HG03159 (cell line): ENCODE results near the gene NRP1.
"Not testable (repeated sequence)": the region's sequence is repeated elsewhere in the genome, so short reads cannot be mapped to it uniquely, and the experiment has no call there.

ENCODE experiments used
- ATAC-seq: cut with Tn5 transposase; IDR thresholded peaks from one replicate; pipeline ENCODE4 v1.9.1; 2021; ENCODE audit warnings: mild to moderate bottlenecking, moderate library complexity; ENCODE audit not compliant: unreplicated experiment

The NRP1 gene

DNA sequence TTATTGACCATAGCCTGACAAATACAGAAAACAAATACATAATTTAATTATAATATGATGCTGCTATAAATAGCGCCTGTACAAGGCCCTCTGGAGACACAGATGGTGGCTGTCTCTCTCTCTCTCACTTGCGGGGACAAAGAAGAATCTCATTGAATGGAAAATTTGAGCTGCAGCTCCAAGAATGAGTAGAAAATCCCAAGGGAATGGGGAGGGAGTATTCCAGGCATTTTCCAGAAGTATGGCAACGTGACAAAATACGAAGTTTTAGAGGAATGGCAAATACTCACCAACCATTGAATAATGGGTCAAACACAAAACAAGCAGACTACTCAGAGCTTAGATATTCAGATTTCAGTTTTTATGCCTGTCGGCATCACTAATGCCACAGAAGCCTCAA, 179.9 kb downstream of the NRP1 start:
- no peak for ATAC-seq

DNA sequence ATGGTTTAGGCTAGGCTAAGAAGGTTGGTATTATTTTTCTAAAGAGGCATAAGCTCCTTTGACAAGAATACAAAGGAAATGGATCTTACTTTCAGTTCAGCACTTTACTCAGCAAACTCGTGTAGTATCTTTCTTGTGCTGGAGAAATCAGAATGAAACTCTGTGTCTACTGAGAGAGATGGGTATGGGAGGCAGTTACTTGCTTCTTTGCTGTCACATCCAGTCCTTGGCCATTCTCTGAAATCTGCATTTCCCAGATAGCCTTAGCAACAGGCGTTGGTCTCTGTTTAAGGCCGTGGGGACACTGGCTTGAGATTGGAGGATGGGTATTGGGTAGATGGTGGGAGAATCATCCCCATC, 180.5 kb downstream of the NRP1 start:
- ATAC-seq, result no peak

DNA sequence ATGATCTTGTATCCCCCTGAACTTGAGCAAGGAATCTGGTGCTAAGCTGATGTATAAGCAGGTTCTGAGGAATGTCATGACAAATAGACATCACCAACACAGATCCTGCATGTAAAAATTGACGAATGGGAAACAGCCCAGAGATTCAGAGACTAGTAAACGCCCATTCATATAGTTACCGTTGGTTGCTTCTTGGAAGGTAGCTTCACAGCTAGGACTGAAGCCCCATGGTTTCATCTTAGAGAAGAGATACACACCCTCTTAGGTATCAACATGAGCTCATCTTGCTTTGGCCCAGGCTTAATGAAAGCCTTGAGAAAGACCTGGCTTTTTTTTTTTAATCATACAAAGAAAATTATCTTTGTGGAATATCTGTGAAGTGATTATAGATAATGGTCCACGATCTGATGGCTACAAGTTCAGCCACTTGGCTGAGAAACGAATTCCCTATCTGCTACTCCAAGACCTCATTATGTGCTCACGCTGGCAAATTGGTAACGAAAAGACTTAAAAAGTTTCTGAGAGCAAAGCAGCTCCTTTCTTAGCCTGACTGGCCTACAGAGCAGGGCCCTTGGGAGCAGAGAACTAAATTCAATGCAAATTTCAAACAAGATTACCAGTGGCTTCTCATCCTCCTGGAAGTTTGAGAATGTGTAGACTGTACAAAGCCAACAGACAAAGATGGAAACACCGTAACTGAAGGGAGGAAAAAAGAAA, 181.1 kb downstream of the NRP1 start:
- ATAC-seq, result no peak

DNA sequence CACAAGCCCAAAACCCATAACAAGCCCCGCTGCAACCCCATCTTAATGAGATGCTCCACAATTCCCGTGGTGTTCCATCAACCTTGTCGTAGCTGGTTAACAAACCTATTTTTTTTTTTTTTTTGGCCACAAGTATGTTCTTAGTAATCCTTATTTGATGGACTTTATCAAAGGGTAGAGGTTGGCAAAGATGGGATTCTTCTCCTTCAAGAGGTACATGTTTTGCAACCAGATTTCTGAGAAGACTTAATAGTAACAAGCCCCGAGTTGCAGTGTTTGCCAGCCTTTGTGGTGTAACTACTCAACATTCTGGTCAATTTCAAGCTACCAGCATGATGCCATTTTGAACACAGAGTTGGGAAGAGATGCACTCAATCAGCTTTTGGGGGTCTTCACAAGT, 181.7 kb downstream of the NRP1 start:
- ATAC-seq, result no peak

DNA sequence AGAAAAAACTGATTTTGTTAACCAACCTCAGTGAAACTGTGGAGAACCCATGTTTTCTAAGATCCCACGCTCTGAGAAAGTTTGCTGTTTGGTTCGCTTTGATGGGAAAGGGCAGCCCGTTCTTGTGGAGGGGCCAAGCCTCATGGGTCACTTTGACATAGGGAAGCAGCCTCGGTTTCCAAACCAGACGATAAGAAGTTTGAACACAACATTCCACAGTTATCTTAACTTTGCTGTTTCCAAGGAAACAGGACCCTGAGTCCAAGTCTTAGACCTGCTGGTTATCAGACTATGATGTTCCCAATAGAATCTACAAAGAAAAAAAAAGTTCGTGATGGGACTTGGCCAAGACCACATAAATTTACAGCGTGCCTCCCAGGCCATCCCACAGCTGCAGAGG, 182.3 kb downstream of the NRP1 start:
- ATAC-seq, result no peak

DNA sequence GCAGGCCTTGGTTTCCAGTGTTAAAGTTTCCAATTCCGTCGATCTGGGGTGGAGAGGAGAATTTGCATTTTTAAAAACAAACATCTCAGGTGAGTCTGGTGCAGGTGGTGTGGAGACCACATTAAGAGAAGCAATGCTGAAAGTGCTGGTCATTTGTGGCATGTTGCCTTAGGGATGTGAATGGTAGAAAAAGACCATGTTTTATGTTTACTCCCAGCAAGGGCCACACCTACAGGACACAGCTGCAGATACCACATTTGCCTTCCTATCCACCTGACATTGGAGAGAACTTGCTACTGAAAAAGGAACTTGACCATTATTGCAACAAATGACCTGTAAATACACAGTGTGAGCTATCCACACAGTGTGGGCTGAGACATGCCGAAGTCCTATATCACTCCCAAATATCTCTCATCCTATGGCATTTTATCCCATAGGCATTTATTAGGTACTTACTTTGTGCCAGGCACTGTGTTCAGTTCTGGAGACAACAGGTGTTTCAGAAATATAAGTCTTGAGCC, 183.1 kb downstream of the NRP1 start:
- no peak for ATAC-seq

DNA sequence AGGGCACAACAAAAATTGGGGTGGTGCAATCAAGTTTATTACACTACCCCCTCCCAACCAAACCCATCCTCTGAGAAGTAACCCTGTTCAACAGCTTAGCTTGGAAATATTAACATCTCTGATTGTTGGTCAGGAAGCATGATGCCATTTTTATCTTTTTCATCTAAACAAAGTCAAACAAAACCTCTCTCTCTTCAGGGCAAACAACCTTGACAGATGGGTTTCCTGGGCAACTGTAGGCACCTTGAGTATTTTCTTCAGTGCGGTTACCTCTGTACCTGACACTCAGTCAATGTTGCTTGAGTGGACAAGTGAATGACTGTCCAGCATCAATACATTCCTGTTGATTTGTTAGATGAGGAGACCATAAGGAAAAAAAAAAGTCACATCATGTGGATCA, 183.6 kb downstream of the NRP1 start:
- no peak for ATAC-seq

DNA sequence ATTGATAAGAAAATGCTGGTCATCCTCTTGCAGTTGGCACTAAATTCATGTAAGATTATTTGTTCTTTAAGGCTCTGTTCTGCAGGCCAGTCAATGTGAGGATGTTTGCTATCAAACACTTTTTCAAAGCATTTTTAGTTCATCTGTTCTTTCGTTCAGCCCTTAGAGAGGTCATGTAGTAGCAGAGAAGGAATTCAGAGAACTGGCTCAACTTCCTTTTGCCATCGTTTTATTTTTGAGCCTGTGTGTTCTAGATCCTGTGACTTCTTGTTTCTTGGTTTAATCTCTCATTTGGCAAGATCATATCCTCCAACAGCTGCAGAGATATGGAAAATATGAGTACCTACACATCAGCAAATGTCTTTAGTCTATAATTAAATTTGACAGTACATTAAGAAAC, 184.3 kb downstream of the NRP1 start:
- no peak for ATAC-seq

DNA sequence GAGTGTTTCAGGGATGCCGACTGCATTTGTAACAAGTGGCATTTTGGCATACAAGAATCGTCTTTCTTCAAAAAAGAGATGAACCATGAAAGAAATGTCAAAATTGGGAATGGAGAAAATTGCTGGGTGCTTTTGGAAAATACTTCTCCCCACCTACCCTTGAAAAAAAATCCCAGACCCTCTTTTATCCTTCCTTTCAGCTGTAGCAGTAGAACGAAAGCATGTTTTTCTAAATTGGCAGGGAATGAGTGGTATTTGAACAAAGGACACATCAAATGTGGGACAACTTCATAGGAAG, 187.5 kb downstream of the NRP1 start:
- ATAC-seq, result no peak

DNA sequence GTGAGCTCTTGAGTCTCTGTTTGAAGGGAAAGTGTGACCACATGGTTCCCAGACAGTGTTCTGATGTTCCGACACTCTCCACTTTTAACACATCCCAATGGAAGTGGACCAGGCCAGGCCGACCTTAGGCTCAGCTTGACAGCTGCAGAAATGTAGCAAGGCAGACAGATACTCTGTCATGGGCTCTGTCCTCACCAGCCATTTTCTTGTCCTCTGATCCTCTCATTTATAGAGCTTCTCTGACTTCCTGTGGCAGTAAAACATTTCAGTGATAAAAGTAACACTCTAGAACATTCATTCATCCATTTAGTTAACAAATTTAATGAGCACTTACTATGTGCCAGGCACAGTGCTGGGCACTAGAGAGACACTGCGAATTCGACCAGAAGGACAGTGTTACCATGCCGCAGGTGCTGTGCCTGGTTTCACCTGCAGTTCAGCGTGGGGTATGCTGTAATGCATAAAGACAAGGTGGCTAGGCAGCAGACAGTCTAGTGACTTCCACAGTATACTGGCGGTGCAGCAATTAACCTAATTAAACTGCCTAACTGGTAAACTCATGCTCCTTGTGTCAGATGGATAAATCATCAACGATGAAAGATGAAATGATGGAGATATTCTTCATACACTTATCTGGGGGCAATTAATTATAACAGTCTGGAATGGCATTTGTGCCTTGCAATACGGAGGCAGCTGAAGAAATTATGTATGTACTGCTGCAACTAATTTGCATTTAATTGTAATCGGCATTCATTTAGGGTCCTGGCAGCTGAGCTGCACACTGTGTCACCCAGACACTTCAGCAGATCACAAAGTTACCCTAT, 188.1 kb downstream of the NRP1 start:
- ATAC-seq, result no peak

DNA sequence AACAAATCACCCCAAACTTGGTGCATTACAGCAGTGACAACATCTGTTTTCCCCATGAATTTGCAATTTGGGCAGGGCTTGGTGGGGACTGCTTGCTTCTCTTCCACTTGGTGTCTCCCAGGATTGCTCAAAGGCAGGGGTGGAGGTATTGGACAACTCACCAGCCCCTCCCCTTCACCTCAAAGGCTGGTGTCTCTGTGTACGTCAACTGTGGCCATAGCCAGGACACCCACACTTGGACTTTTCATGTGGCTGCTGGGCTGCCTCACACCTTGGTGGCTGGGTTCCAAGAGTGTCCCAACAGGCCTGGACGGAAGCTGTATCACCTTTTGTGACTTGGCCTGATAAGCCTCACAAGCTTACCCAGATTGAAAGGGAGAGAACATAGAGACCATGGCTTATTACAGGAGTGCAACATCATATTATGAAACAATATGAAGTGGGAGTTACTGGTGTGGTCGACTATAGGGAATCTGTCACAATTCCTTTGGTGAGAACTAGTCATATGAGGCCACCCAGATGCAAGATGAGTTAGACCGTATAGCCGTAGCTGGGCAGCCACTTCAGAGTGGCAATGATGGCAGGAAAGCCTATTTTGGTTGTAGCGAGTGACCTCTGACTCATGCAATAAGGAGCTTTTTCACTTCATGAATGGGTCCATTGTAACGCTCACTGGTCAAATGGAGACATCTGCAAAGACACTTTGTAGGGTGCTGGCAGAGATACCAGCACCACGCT, 188.8 kb downstream of the NRP1 start:
- no peak for ATAC-seq

DNA sequence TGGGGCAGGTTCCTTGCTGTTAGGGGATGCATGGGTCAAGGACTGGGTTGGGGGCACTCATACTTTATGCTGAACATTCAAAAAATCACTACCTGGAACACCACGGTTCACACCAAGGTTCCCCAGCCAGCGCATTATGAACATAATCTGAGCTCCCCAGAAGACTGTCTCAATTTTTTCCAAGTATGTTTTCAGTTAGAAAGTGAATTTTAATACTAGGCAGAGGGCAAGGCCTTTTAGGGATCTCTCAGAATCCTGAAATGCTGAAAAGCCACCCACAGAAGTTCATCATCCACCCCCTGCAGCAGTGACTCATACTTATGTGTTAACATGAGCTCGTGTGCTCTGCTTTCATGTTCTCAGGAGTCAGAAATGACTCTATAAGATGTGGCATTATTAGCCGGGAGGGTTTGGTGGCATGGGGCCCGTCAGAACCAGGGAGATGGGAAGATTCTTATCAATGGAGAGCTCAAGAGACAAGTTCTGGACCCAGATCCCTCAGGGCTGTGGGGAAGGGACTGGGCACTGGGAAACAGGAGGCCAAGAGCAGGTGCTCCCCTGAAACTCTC, 191.2 kb downstream of the NRP1 start:
- ATAC-seq, result no peak

DNA sequence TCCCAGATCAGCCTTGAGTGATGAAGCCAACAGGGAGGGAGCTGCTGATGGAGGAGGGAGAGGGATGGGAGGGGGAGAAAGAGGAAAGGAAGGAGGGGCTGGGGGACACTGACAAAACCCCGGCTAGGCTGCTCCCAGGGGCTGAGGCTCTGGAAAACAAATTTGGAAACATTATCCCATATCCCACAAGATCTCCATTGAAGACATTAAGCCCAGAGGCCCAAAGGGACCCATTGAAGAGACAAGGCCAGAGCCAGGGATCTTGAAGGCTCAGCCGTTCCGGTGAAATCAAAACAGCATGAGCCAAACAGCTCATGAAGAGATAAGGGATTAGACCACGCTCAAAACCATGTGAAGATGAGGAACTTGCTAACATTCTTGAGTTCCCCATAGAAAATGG, 192.2 kb downstream of the NRP1 start:
- ATAC-seq, result no peak

DNA sequence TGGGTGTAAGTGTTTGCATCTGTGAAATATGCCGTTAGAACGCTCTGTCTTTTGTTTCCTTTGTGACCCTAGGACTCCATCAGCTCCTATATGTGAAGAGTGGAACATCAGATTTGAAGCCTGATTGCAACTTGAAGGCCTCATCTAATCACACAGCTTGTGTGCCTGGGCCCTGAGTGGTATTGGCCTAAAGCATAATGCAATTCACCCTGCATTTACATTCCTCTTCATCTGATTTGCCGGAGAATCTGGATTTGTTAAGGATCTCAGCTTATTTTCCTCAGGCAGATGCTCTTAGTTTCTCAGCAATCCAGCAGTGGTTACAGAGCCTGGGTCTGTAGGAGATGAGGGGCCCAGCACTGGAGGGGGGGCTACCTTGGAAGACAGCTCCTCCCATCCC, 193.2 kb downstream of the NRP1 start:
- ATAC-seq, result no peak

DNA sequence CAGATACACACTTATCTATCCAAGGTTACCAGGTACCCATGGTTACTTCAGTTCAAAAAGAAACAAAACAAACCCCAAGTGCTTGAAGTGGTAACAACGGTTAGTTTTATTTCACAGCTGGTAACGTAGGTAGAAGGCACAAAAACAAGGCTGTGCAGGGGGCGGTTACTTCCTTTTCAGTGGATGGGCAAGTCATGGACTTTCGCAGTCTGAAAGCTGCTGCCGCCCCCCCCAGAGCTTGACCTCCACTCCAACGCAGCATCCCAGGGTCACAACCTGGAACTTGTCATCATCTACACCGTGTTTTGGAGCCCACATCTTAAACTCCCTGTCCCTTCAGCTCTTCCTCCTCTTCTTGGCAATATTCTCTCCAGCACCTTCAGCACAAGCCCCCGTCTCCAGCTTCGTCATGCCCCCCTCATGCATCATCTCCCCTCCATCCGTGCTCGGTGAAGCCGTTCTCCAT, 195.3 kb downstream of the NRP1 start:
- no peak for ATAC-seq

DNA sequence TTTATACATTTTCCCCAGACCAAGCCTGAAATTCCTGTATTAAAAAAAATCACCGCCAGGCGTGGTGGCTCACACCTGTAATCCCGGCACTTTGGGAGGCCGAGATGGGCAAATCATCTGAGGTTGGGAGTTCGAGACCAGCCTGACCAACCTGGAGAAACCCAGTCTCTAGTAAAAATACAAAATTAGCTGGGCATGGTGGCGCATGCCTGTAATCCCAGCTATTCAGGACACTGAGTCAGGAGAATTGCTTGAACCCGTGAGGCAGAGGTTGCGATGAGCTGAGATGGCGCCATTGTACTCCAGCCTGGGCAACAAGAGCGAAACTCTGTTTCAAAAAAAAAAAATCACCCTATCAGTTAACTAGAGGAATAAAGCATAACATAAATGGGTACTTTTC, 195.8 kb downstream of the NRP1 start:
- ATAC-seq, result not testable (repeated sequence)

DNA sequence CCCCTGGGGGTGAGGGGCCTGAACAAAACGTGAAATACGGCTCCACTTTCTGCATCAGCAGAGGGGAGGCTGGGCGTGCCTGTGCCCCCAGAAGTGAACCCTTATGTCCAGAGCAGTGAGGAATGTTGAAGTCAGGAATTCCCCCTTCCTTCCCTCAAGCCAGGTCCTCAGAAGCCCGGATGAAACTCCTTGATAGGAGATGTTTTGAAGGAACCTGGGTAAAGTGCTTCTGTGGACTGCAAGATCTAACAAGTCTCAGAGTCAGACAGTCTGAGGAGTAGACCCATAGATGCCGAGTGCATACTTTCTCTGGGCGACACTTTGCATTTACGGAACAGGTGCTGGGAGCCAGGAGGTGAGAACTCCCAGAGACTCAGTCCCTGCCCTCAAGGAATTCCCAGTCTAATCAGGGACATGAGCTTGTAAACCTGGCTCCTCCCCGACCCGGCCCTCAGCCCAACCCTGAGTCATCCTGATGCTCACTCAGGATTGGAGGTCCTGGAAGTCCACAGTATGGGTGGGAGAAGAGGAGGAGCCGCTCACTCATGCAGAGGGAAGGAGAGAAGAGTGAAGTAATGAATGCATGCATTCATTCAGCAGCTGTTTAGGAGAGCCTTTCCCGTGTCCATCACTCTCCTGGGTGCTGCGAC, 197.0 kb downstream of the NRP1 start:
- no peak for ATAC-seq

DNA sequence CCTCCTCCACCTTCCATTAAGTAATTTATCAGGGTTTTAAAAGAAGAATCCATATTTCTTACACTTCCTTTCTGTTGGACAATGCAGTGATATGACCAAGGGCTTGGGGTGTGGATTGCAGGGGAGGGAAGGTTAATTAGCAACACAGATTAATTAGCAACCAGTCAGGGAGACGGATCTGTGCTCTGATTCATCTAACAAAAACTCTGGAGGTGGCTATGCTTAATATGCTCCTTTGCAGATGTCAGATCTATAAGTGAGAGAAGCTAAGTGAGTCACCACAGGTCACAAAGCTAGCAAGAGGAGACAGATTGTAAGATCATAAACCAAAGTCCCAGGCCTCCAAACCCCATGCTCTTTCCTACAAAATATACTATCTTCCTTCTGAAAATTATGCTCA, 197.7 kb downstream of the NRP1 start:
- no peak for ATAC-seq

DNA sequence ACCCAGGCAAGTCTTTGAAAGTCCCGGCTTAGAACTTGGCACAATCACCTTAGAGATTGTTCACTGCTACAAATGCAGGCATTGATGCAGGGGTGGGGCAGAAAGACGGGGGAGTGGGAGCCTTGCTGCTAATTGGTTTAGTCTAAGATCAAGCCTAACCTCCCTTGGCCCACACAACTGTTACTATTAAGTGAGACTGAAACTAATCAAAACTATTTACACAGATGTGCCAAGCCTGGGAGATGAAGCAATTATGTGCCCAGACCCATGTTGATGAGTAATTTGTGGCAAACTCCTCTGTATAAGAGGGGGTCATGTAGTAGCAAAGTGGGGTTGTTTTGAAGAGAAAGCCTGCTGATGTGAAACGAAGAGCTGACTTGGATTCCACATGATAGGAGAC, 198.2 kb downstream of the NRP1 start:
- no peak for ATAC-seq

DNA sequence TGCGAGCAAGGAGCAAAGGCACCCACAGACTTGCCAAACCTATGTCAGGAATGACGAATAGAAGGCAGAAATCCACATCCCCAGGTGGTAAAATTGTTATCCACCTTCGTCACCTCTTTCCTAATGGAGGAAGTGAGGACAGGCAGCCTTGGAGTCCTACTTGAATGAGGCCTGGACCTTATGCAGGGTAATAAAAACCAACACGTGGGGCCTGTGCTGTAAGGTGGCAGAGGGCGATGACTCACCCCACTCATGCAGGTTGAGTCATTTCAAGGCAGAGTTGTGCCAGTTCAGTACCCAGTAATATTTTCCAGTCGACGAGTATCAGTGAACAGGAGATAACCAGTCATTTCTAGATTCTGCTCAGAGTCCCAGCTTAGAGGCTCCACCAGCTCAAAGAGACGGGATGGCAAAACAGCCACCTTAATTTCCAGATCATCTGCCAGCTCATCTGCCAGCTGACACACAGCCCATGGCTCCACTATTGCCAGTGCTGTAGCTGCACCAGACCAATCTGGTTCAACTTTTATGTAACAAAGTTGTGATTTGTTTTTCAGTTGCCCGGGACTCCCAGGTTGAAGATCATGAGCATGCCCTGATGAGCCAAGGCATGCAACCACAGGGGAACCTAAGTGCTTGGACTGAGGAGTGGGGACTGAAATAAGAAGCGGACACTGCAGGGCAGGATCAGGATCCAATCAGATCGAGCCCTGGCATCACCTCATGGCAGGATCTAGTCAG, 200.3 kb downstream of the NRP1 start:
- ATAC-seq, result peak; percentile 43
